SW 1271 (cell line): ENCODE results near the gene ATP5IF1.

Experiments used
- DNase-seq, 2 experiments: peaks; one replicate each; lab custom pipeline; 2025; lab: John Stamatoyannopoulos, UW

The ATP5IF1 gene

GRCh38 chr1:28265577-28265976, 29.7 kb downstream of the ATP5IF1 start:
- no peak for DNase-seq

GRCh38 chr1:28266920-28267322, 31.0 kb downstream of the ATP5IF1 start:
- no peak for DNase-seq

GRCh38 chr1:28267633-28268032, 31.7 kb downstream of the ATP5IF1 start:
- no peak for DNase-seq

GRCh38 chr1:28269529-28269928, 33.6 kb downstream of the ATP5IF1 start:
- DNase-seq, result no peak

GRCh38 chr1:28272215-28272852, 36.4 kb downstream of the ATP5IF1 start:
- DNase-seq, result no peak

- DNase-seq, result no peak
Observed at GRCh38 chr1:28273216-28273860, 37.4 kb downstream of the ATP5IF1 start.

GRCh38 chr1:28278763-28279162, 42.8 kb downstream of the ATP5IF1 start:
- DNase-seq, result no peak

- DNase-seq, result no peak
Observed at GRCh38 chr1:28279721-28280120, 43.8 kb downstream of the ATP5IF1 start.

- no peak for DNase-seq
Observed at GRCh38 chr1:28280501-28280900, 44.6 kb downstream of the ATP5IF1 start.

- DNase-seq, result no peak
Observed at GRCh38 chr1:28280977-28281381, 45.1 kb downstream of the ATP5IF1 start.

- DNase-seq, result no peak
Observed at GRCh38 chr1:28281608-28282425, 45.9 kb downstream of the ATP5IF1 start.

GRCh38 chr1:28282426-28283407, 46.8 kb downstream of the ATP5IF1 start:
- no peak for DNase-seq

GRCh38 chr1:28286111-28286510, 50.2 kb downstream of the ATP5IF1 start:
- no peak for DNase-seq
